H1 (cell line): ENCODE measurements around the gene RPS5. TPM values are rescaled to one million over a fixed set of nuclear protein-coding genes. Genes with fewer than 3 reads are reported as not detected.

Experiments used
- ATF3 ChIP-seq: IDR thresholded peaks from 2 replicates; pipeline ENCODE4 v1.6.1; 2011; ENCODE audit warnings: low read depth, mild to moderate bottlenecking, low read length; ENCODE audit not compliant: insufficient read depth
- KDM1A ChIP-seq: fragments of 200-600, 300-600 bp; sonication (generic); IDR thresholded peaks from 2 replicates; pipeline ENCODE4 v1.7.1; 2016; ENCODE audit warnings: mild to moderate bottlenecking, low read length, borderline replicate concordance
- MAX ChIP-seq: IDR thresholded peaks from 2 replicates; pipeline ENCODE4 v1.6.1; 2012; ENCODE audit warnings: inconsistent platforms
- polyA plus RNA-seq, 7 experiments: library from polyadenylated mRNA; depleted of rRNA in 3 of 7; stranded (reverse) in 5 of 7; unstranded in 2 of 7; fragments of >200 nt in 5 of 7; fragments of 200-250 nt in 2 of 7; gene quantifications; 1 replicate in 5 of 7; 2 replicates in 1 of 7; 4 replicates in 1 of 7; pipeline versions ENCODE4 v1.2.1 to v1.2.3, GENCODE V29; 2011 to 2013; ENCODE audit warnings: missing spikeins in 2 of 7, mixed read lengths in 2 of 7
- total RNA-seq: library from RNA; stranded (reverse); fragmentation: NEBNext Ultra II Directional; extraction: Animal tissue kit (Norgen Biotek cat#: 25700); gene quantifications from 2 replicates; pipeline ENCODE4 v1.2.1, GENCODE V29; 2021

Gene RPS5
- total and polyA plus RNA-seq, 2 of the 8 experiments (the other 6 are each of a cell fraction or from before 2014, with no cell fraction given): 1,557 to 5,731 TPM

GRCh38 chr19:58400916-58401839 is 14.1 kb downstream of the RPS5 start (continued):
- TF ChIP-seq KDM1A (no peak), ATF3 (0 out of 2 replicates have a peak, but pooled peaks have one; percentile 53), MAX (peak; percentile 96)
- TF ChIP-seq, all 59 proteins: peak for 25
